Heart right ventricle (tissue), 16 donors: Measurements from ENCODE around the gene PCF11. TPM values are rescaled to one million over a fixed set of nuclear protein-coding genes. Genes with fewer than 3 reads are reported as not detected.

Source experiments
- ATAC-seq, 8 donors: fragments of 200-7000 bp; cut with Tn5 transposase; one replicate each; pipeline ENCODE4 v1.9.1; 2020; ENCODE audit warnings: mild to moderate bottlenecking in 8 of 8, moderate library complexity in 8 of 8, moderate number of reproducible peaks in 1 of 8
- DNase-seq, 2 donors: peaks; one replicate each; pipeline ENCODE4 v3.0.0-alpha.2; 2020
- H3K27ac ChIP-seq, 10 donors: fragments of 200-600 bp; sonication (generic) in 2 of 10; one replicate each; pipeline versions ENCODE4 v1.5.0 to v1.8.0; 2020 to 2022; ENCODE audit warnings: mild to moderate bottlenecking in 3 of 10
- H3K27me3 ChIP-seq, 7 donors: fragments of 200-600 bp; one replicate each; pipeline ENCODE4 v1.8.0; 2021 to 2022; ENCODE audit warnings: mild to moderate bottlenecking in 2 of 7
- H3K36me3 ChIP-seq, 9 donors: fragments of 200-600 bp; sonication (generic) in 1 of 9; one replicate each; pipeline versions ENCODE4 v1.5.0 to v1.8.0; 2020 to 2022; ENCODE audit warnings: mild to moderate bottlenecking in 2 of 9
- H3K4me1 ChIP-seq, 9 donors: fragments of 200-600 bp; sonication (generic) in 1 of 9; one replicate each; pipeline versions ENCODE4 v1.5.0 to v1.8.0; 2020 to 2022; ENCODE audit warnings: mild to moderate bottlenecking in 4 of 9
- H3K4me3 ChIP-seq, 10 donors: fragments of 200-600 bp; sonication (generic) in 2 of 10; one replicate each; pipeline versions ENCODE4 v1.5.0 to v1.8.0; 2020 to 2022; ENCODE audit warnings: mild to moderate bottlenecking in 7 of 10, moderate library complexity in 2 of 10
- H3K9me3 ChIP-seq, 11 donors: fragments of 200-600 bp in 10 of 11; sonication (generic) in 2 of 11; one replicate each; pipeline versions ENCODE4 v1.5.0 to v1.8.0; 2013 to 2022; ENCODE audit warnings: mild to moderate bottlenecking in 2 of 11, control low read depth in 1 of 11, moderate library complexity in 1 of 11
- WGBS, 2 donors: extraction: QIAGEN DNeasy Blood & Tissue Kit; methylation state at CpG; one replicate each; pipeline ENCODE4 v1.1.7; 2013; ENCODE audit warnings: inconsistent platforms in 1 of 2; 5-methylcytosine and 5-hydroxymethylcytosine counted together
- intact Hi-C, 10 donors: fragments of 100-400 bp; cut with DNase I; formaldehyde crosslinking; loops; one replicate each; pipeline versions ENCODE4 v1.11.1 to v1.14.2; 2022
- polyA plus RNA-seq, 2 donors: library from polyadenylated mRNA; stranded (reverse); fragments of 200-250 nt; gene quantifications; one replicate each; pipeline ENCODE4 v1.2.3, GENCODE V29; 2013
- total RNA-seq, 10 donors: library from RNA; stranded (reverse); fragmentation: NEBNext Ultra II Directional in 3 of 10; extraction: Animal tissue kit (Norgen Biotek cat#: 25700) in 3 of 10; gene quantifications; one replicate each; pipeline versions ENCODE4 v1.2.1 to v1.2.4, GENCODE V29; 2021 to 2023
- TF ChIP-seq, protein P1 (sequence below), 9 donors: fragments of 200-600 bp; sonication (generic) in 2 of 9; IDR thresholded peaks; one replicate each; pipeline versions ENCODE4 v1.5.0 to v1.8.0; 2021 to 2022; ENCODE audit warnings: antibody characterized with exemption in 9 of 9, mild to moderate bottlenecking in 5 of 9, moderate library complexity in 1 of 9
- donor health status: Arrhythmogenic right ventricular cardiomyopathy.
- donor health status: ischemic (EF 13 %, LVEDD 7.1; RV severe dilation, severe dysfunction).
- donor health status: healthy with polysubstance abuse.
- donor health status: DM: no; HTN: yes; CAD: no.
- donor health status: DM: no; HTN: no; CAD: no.
- donor health status: ischemic (EF 25% LVEDD 6.9; RV normal size, moderate dysfunction).
- donor health status: ischemic (EF 25% LVEDD 5.7; RV mildly dilated, moderate dysfunction).
- donor health status: healthy.
- donor health status: DM: yes; HTN: yes; CAD: no.
- donor health status: Ischemic cardiomyopathy.
- donor health status: ischemic (EF 35%, LVEDD 5.7; RV mildly dilated, moderate dysfunction).
- donor health status: nonischemic (EF 11% LVEDD 7.7; RV severe dilation, severe dysfunction).
- donor health status: DM: yes; HTN: yes; CAD: no.
- donor health status: PGD.
- donor health status: ischemic (EF 29% LVEDD 5.4; RV normal size, mild dysfunction).
- donor health status: nonischemic (EF 23%, LVEDD 6.1; RV moderate dilation, normal function).

PCF11 gene
- total and polyA plus RNA-seq, 12 donors = 14.7 to 38.4 (median 28.7) TPM

GRCh38 chr11:83158357-83158786 is 1.4 kb downstream of the PCF11 start:
- peaks cover 0 to 34% (median 0%) of the 10 kb centered on the region in 9 donors for H3K36me3 ChIP-seq
- H3K9me3 ChIP-seq = no peaks in the 10 kb centered on the region
- 1 to 2% methylated on average over 5 of the region's 5 CpGs for WGBS, 2 donors
- H3K27ac ChIP-seq = peak overlapping the region in 9 of 10 donors; percentile 93 to 100 (median 99)
- ATAC-seq (no peak), DNase-seq (no peak)
- H3K27me3 ChIP-seq = no peaks in the 10 kb centered on the region
- intact Hi-C loops = loop anchor here in 9 of 10 donors (2.0 to 10.0 kb wide), 11 partner anchors 34 to 256 kb away; partner anchors contain the start of genes RAB30 (in 5 of the 9), DDIAS (in 4 of the 9), PRCP (in 4 of the 9) and ANKRD42 (in 2 of the 9)
- peak overlapping the region; percentile 82 to 99 (median 90) for H3K4me3 ChIP-seq
- peaks cover 0 to 49% (median 47%) of the 10 kb centered on the region in 9 donors for H3K4me1 ChIP-seq
- TF ChIP-seq, protein P1, sequence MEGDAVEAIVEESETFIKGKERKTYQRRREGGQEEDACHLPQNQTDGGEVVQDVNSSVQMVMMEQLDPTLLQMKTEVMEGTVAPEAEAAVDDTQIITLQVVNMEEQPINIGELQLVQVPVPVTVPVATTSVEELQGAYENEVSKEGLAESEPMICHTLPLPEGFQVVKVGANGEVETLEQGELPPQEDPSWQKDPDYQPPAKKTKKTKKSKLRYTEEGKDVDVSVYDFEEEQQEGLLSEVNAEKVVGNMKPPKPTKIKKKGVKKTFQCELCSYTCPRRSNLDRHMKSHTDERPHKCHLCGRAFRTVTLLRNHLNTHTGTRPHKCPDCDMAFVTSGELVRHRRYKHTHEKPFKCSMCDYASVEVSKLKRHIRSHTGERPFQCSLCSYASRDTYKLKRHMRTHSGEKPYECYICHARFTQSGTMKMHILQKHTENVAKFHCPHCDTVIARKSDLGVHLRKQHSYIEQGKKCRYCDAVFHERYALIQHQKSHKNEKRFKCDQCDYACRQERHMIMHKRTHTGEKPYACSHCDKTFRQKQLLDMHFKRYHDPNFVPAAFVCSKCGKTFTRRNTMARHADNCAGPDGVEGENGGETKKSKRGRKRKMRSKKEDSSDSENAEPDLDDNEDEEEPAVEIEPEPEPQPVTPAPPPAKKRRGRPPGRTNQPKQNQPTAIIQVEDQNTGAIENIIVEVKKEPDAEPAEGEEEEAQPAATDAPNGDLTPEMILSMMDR (IDR thresholded peaks at IDR 0.05) = peak in 1 of 9 donors; percentile 15

GRCh38 chr11:83158965-83159901 is 2.3 kb downstream of the PCF11 start:
- TF ChIP-seq, protein P1 (IDR thresholded peaks at IDR 0.05) = no peak
- DNase-seq = no peak
- intact Hi-C loops = loop anchor here in 9 of 10 donors (2.0 to 10.0 kb wide), 11 partner anchors 33 to 257 kb away; partner anchors contain the start of genes RAB30 (in 5 of the 9), DDIAS (in 4 of the 9), PRCP (in 4 of the 9) and ANKRD42 (in 2 of the 9)
- no peaks in the 10 kb centered on the region for H3K27me3 ChIP-seq
- H3K27ac ChIP-seq = peak overlapping the region in 6 of 10 donors; percentile 96 to 100 (median 100)
- peak overlapping the region; percentile 82 to 99 (median 90) for H3K4me3 ChIP-seq
- ATAC-seq = no peak
- no peaks in the 10 kb centered on the region for H3K9me3 ChIP-seq
- 4 to 5% methylated on average over 15 of the region's 15 CpGs for WGBS, 2 donors
- H3K36me3 ChIP-seq = peaks cover 0 to 43% (median 3%) of the 10 kb centered on the region in 9 donors
- H3K4me1 ChIP-seq = peaks cover 0 to 56% (median 50%) of the 10 kb centered on the region in 9 donors

GRCh38 chr11:83159902-83160865 is 3.3 kb downstream of the PCF11 start:
- Histone ChIP-seq H3K9me3 (no peaks in the 10 kb centered on the region), H3K36me3 (peaks cover 0 to 52% (median 12%) of the 10 kb centered on the region in 9 donors), H3K27ac (peak overlapping the region in 5 of 10 donors; percentile 96 to 100 (median 99)), H3K4me3 (peak overlapping the region; percentile 82 to 99 (median 90)), H3K27me3 (no peaks in the 10 kb centered on the region), H3K4me1 (peaks cover 0 to 63% (median 50%) of the 10 kb centered on the region in 9 donors)
- 20 to 30% methylated on average over 6 of the region's 6 CpGs for WGBS, 2 donors
- intact Hi-C loops = loop anchor here in 9 of 10 donors (2.0 to 10.0 kb wide), 13 partner anchors 15 to 258 kb away; partner anchors contain the start of genes DDIAS (in 5 of the 9), PRCP (in 5 of the 9), RAB30 (in 5 of the 9) and ANKRD42 (in 2 of the 9)
- TF ChIP-seq, protein P1 (IDR thresholded peaks at IDR 0.05) = no peak
- no peak for DNase-seq
- ATAC-seq = no peak
